WI38 (cell line): Measurements from ENCODE around the gene ESR1.
"Not testable (repeated sequence)": the region's sequence is repeated elsewhere in the genome, so short reads cannot be mapped to it uniquely, and the experiment has no call there.

Experiments
- H3K4me3 ChIP-seq: 2 replicates; pipeline ENCODE4 v1.5.1; 2011; ENCODE audit warnings: low read depth, mild to moderate bottlenecking, control low read depth, low read length
- TF ChIP-seq, protein P1 (sequence below): IDR thresholded peaks from 2 replicates; pipeline ENCODE4 v1.5.1; 2012; ENCODE audit warnings: low read depth, mild to moderate bottlenecking, control low read depth, low read length

The ESR1 gene

GRCh38 chr6:151961809-151962208 is 154.3 kb downstream of the ESR1 start:
- no peak overlapping the region for H3K4me3 ChIP-seq
- TF ChIP-seq, protein P1, sequence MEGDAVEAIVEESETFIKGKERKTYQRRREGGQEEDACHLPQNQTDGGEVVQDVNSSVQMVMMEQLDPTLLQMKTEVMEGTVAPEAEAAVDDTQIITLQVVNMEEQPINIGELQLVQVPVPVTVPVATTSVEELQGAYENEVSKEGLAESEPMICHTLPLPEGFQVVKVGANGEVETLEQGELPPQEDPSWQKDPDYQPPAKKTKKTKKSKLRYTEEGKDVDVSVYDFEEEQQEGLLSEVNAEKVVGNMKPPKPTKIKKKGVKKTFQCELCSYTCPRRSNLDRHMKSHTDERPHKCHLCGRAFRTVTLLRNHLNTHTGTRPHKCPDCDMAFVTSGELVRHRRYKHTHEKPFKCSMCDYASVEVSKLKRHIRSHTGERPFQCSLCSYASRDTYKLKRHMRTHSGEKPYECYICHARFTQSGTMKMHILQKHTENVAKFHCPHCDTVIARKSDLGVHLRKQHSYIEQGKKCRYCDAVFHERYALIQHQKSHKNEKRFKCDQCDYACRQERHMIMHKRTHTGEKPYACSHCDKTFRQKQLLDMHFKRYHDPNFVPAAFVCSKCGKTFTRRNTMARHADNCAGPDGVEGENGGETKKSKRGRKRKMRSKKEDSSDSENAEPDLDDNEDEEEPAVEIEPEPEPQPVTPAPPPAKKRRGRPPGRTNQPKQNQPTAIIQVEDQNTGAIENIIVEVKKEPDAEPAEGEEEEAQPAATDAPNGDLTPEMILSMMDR: no peak

DNA sequence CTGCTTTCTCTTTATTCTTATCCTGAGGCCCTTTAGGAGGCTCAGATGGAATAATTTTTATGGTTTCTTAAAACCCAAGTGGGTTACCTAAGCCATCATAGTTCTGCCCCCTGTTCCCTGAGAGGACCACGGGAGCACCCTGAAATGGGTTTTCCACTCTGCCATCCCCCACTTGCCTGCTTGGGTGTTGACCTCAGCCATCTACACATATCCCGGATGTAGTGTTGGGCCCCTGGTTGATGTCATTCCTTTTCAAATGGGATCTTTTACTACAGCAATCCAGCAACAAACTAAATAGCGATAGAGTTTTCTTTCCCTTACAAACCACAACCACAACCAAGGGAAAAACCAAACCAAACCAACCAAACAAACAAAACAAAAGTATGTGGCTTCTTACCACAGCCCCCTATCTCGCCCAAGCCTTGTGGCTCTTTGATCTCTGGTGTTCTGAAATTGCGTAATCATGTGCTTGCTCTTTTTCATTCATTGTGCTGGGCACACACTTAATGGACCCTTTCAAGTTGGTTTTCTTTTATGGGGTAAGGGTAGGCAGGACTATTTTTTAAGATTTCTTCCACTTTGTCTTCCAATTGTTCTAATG is 154.9 kb downstream of the ESR1 start:
- no peak overlapping the region for H3K4me3 ChIP-seq
- TF ChIP-seq, protein P1: no peak

- no peak overlapping the region for H3K4me3 ChIP-seq
- TF ChIP-seq, protein P1: no peak
Observed at GRCh38 chr6:151963001-151963400, 155.5 kb downstream of the ESR1 start.

GRCh38 chr6:151964412-151964811 is 156.9 kb downstream of the ESR1 start:
- H3K4me3 ChIP-seq: not testable (repeated sequence)

GRCh38 chr6:151974061-151974617 is 166.7 kb downstream of the ESR1 start:
- TF ChIP-seq, protein P1: no peak

DNA sequence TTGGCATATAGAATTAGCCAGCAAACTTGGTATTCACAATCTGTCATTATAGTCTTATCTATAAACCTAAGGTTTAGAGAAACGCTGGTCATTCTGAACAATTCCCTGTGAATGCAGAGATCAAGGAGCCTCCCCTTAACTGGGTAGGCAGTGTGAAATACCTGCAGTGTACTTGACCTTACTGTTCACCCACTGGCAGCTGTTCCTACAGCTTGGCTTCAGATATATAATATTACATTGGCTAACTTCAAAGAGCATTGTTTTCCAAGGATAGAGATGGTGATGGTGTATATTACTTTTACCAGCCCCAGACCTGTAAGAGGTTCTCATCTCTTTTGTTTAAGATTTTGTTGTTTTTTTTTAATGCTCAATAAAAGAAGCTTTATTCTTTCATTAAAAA is 168.3 kb downstream of the ESR1 start:
- no peak overlapping the region for H3K4me3 ChIP-seq
- TF ChIP-seq, protein P1: no peak

More at GRCh38 chr6:151974061-151974617, 166.7 kb downstream of the ESR1 start:
- no peak overlapping the region for H3K4me3 ChIP-seq

GRCh38 chr6:151988199-151988598 is 180.7 kb downstream of the ESR1 start:
- not testable (repeated sequence) for H3K4me3 ChIP-seq

DNA sequence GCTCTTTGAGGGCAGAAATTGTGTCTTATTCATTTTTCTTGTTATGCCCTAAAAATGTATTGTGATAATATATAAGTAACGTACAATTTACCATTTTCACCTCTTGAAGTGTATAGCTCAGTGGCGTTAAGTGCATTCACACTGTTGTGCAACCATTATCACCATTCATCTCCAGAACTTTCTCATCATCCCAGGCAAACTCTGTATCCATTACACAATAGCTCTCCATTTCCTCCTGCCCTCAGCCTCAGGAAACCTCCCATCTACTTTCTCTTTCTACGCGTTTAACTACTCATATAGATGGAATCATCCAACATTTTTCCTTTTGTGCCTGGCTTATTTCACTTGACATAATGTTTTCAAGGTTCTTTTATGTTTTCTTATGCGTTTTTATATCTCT is 184.6 kb downstream of the ESR1 start:
- H3K4me3 ChIP-seq: no peak overlapping the region
- TF ChIP-seq, protein P1: no peak
